HEK293 (cell line): ENCODE results near the gene HAUS8.

ENCODE experiments used
- GLIS2 ChIP-seq: fragments of 450-650 bp; formaldehyde crosslinking; IDR thresholded peaks from 2 replicates; pipeline ENCODE4 v1.5.1; 2016; ENCODE audit warnings: missing biosample characterization, missing genetic modification characterization
- KLF16 ChIP-seq: fragments of 450-650 bp; formaldehyde crosslinking; IDR thresholded peaks from 2 replicates; pipeline ENCODE4 v1.5.1; 2017; ENCODE audit warnings: missing biosample characterization, missing genetic modification characterization
- YY1 ChIP-seq: fragments of 450-650 bp; formaldehyde crosslinking; IDR thresholded peaks from 2 replicates; pipeline ENCODE4 v1.5.1; 2018; ENCODE audit warnings: missing biosample characterization, missing genetic modification characterization
- ZBTB17 ChIP-seq: fragments of 450-650 bp; formaldehyde crosslinking; IDR thresholded peaks from 2 replicates; pipeline ENCODE4 v1.5.1; 2016; ENCODE audit warnings: missing biosample characterization, missing genetic modification characterization
- ZNF121 ChIP-seq: fragments of 450-650 bp; formaldehyde crosslinking; IDR thresholded peaks from 2 replicates; pipeline ENCODE4 v1.5.1; 2016; ENCODE audit warnings: missing biosample characterization, missing genetic modification characterization
- ZNF302 ChIP-seq: fragments of 450-650 bp; formaldehyde crosslinking; IDR thresholded peaks from 2 replicates; pipeline ENCODE4 v1.5.1; 2016; ENCODE audit warnings: missing biosample characterization, missing genetic modification characterization, low read depth
- ZNF561 ChIP-seq: fragments of 450-650 bp; IDR thresholded peaks from 2 replicates; pipeline ENCODE4 v1.5.1; 2018; ENCODE audit warnings: missing biosample characterization, missing genetic modification characterization, borderline replicate concordance
- TF ChIP-seq, protein P1 (sequence below): fragments of 450-650 bp; formaldehyde crosslinking; IDR thresholded peaks from 2 replicates; pipeline ENCODE4 v1.5.1; 2016; ENCODE audit warnings: missing biosample characterization, missing genetic modification characterization
- TF ChIP-seq, protein P2 (sequence below): fragments of 450-650 bp; formaldehyde crosslinking; IDR thresholded peaks from 2 replicates; pipeline ENCODE4 v1.5.1; 2016; ENCODE audit warnings: missing biosample characterization, missing genetic modification characterization

DNA sequence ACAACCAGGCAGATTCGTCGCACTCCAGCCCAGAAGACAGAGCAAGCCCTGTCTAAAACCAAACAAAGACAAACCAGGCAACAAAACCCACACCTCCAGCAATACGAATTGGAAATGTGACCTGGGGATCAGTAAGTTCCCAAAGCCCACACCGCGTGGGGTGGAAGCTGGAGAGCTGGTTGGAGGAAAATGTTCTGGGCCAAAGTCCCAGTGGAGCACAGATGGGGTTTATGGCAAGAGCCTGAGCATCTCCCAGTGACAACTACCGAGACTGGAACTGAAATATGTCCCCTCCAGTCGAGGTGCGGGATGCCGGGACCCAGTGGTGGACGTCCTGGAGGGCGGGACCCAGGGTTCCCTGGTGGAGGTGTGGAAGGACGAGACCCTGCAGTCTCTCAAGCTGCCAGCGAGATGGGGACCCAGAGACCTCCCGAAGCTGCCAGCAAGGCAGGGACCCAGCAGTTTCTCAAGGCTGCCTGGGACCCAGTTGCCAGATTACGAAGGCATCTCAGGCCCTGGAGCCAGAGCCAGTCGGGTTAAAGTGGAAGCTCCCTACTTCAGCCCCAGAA, 26.3 kb downstream of the HAUS8 start:
- TF ChIP-seq ZNF561, result no peak
- no peak for TF ChIP-seq ZNF121 (tag by site-specific recombination)
- no peak for TF ChIP-seq KLF16 (tag by site-specific recombination)
- TF ChIP-seq, protein P1, sequence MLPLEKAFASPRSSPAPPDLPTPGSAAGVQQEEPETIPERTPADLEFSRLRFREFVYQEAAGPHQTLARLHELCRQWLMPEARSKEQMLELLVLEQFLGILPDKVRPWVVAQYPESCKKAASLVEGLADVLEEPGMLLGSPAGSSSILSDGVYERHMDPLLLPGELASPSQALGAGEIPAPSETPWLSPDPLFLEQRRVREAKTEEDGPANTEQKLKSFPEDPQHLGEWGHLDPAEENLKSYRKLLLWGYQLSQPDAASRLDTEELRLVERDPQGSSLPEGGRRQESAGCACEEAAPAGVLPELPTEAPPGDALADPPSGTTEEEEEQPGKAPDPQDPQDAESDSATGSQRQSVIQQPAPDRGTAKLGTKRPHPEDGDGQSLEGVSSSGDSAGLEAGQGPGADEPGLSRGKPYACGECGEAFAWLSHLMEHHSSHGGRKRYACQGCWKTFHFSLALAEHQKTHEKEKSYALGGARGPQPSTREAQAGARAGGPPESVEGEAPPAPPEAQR (tag by site-specific recombination), result no peak
- no peak for TF ChIP-seq GLIS2
- TF ChIP-seq, protein P2, sequence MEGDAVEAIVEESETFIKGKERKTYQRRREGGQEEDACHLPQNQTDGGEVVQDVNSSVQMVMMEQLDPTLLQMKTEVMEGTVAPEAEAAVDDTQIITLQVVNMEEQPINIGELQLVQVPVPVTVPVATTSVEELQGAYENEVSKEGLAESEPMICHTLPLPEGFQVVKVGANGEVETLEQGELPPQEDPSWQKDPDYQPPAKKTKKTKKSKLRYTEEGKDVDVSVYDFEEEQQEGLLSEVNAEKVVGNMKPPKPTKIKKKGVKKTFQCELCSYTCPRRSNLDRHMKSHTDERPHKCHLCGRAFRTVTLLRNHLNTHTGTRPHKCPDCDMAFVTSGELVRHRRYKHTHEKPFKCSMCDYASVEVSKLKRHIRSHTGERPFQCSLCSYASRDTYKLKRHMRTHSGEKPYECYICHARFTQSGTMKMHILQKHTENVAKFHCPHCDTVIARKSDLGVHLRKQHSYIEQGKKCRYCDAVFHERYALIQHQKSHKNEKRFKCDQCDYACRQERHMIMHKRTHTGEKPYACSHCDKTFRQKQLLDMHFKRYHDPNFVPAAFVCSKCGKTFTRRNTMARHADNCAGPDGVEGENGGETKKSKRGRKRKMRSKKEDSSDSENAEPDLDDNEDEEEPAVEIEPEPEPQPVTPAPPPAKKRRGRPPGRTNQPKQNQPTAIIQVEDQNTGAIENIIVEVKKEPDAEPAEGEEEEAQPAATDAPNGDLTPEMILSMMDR (tag by site-specific recombination), result no peak
- no peak for TF ChIP-seq YY1 (tag by site-specific recombination)
- no peak for TF ChIP-seq ZBTB17 (tag by site-specific recombination)
- no peak for TF ChIP-seq ZNF302 (tag by site-specific recombination)
